ENCODE measurements around the gene MYO1H. TPM values are rescaled to one million over a fixed set of nuclear protein-coding genes. Genes with fewer than 3 reads are reported as not detected.

Gene MYO1H
- total RNA-seq, 1 donor from 2014 or later, result not detected

GRCh38 chr12:109459247-109459646 lies 111.5 kb downstream of the MYO1H start:
- intact Hi-C loops (cut with DNase I), result no loop called here
- peak overlapping the region; percentile 96 to 99 for H3K27ac ChIP-seq
- no peaks in the 10 kb centered on the region for H3K9me3 ChIP-seq
- H3K36me3 ChIP-seq, result peaks cover 34 to 43% of the 10 kb centered on the region in 2 donors
- H3K27me3 ChIP-seq, result no peaks in the 10 kb centered on the region
- DNase-seq (ENCODE audit: low spot score in 2 of 2), result peak in 1 of 2 donors; percentile 59
- TF ChIP-seq CTCF (IDR thresholded peaks at IDR 0.05), result no peak
- peaks cover 44 to 70% of the 10 kb centered on the region in 2 donors for H3K4me1 ChIP-seq
- peak overlapping the region in 1 of 2 donors; percentile 29 for H3K4me3 ChIP-seq

- Histone ChIP-seq H3K27ac (peak overlapping the region; percentile 96 to 99), H3K4me3 (no peak overlapping the region), H3K4me1 (peaks cover 51 to 83% of the 10 kb centered on the region in 2 donors), H3K27me3 (no peaks in the 10 kb centered on the region), H3K36me3 (peaks cover 21 to 35% of the 10 kb centered on the region in 2 donors), H3K9me3 (no peaks in the 10 kb centered on the region)
- TF ChIP-seq CTCF (IDR thresholded peaks at IDR 0.05), result no peak
- intact Hi-C loops (cut with DNase I), result loop anchor here (5.0 to 10.0 kb wide), 4 partner anchors 366 to 1156 kb away; partner anchors contain the start of genes ALKBH2, CMKLR1 and UNG
- no peak for DNase-seq (ENCODE audit: low spot score in 2 of 2)
These were observed 112.8 kb downstream of the MYO1H start for GRCh38 chr12:109460538-109460937.

GRCh38 chr12:109461049-109461845 lies 113.5 kb downstream of the MYO1H start:
- TF ChIP-seq CTCF (IDR thresholded peaks at IDR 0.05), result no peak
- peak overlapping the region; percentile 96 to 99 for H3K27ac ChIP-seq
- DNase-seq (ENCODE audit: low spot score in 2 of 2), result no peak
- H3K4me3 ChIP-seq, result no peak overlapping the region
- intact Hi-C loops (cut with DNase I), result loop anchor here (5.0 to 10.0 kb wide), 4 partner anchors 366 to 1156 kb away; partner anchors contain the start of genes ALKBH2, CMKLR1 and UNG
- no peaks in the 10 kb centered on the region for H3K9me3 ChIP-seq
- H3K27me3 ChIP-seq, result no peaks in the 10 kb centered on the region
- peaks cover 56 to 89% of the 10 kb centered on the region in 2 donors for H3K4me1 ChIP-seq
- peaks cover 18 to 28% of the 10 kb centered on the region in 2 donors for H3K36me3 ChIP-seq

GRCh38 chr12:109461846-109462756 lies 114.4 kb downstream of the MYO1H start:
- no peak for TF ChIP-seq CTCF (IDR thresholded peaks at IDR 0.05)
- intact Hi-C loops (cut with DNase I), result loop anchor here (5.0 to 10.0 kb wide), 4 partner anchors 367 to 1157 kb away; partner anchors contain the start of genes ALKBH2, CMKLR1 and UNG
- peak in 1 of 2 donors; percentile 95 for DNase-seq (ENCODE audit: low spot score in 2 of 2)
- Histone ChIP-seq H3K4me3 (no peak overlapping the region), H3K27me3 (no peaks in the 10 kb centered on the region), H3K4me1 (peaks cover 64 to 94% of the 10 kb centered on the region in 2 donors), H3K36me3 (peaks cover 18 to 27% of the 10 kb centered on the region in 2 donors), H3K27ac (peak overlapping the region; percentile 96 to 99), H3K9me3 (no peaks in the 10 kb centered on the region)

Measured in ascending aorta (tissue), 2 donors.